ENCODE results near the gene CPT1A.

CPT1A gene

DNA sequence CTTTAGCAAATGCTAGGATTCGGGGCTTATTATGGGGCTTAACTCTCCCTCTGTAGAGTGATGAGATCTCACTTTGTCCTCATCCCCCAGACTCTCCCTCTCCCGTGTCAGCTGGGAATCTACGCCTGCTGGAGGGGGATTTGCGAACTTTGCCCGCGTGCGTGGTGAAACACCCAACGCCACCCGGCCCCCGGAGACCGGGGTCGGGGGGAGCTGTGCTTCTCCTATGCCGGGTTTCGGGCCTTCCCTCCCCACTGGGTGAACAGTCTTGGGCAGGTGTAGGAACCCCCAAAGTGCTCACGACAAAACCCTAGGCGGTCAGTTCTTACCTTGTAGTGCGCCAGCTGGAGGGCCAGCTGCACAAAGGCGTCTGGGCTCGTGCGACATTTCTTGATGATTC, 68.8 kb downstream of the CPT1A start:
- Histone ChIP-seq H3K4me3 (ENCODE audit: low read depth, low read length, poor library complexity, severe bottlenecking) (no peak overlapping the region), H3K36me3 (ENCODE audit: insufficient read depth, low read length) (peaks cover 30% of the 10 kb centered on the region), H3F3A (ENCODE audit: insufficient read depth, low read length) (no peaks in the 10 kb centered on the region), H3K4me2 (ENCODE audit: low read length) (no peak overlapping the region), H3K4me1 (ENCODE audit: insufficient read depth, low read length, severe bottlenecking) (no peaks in the 10 kb centered on the region), H3K9ac (ENCODE audit: low read length) (no peak overlapping the region), H3K27me3 (ENCODE audit: insufficient read depth, low read length) (no peaks in the 10 kb centered on the region), H3K27ac (ENCODE audit: low read depth, low read length, poor library complexity, severe bottlenecking) (no peak overlapping the region), H3K79me2 (ENCODE audit: insufficient read depth, low read length) (no peaks in the 10 kb centered on the region), H2AFZ (ENCODE audit: low read length) (no peak overlapping the region), H3K9me3 (ENCODE audit: low read length) (no peaks in the 10 kb centered on the region), H3K9me2 (ENCODE audit: low read depth, low read length) (no peaks in the 10 kb centered on the region), H4K20me1 (ENCODE audit: insufficient read depth, low read length) (no peaks in the 10 kb centered on the region)
- TF ChIP-seq, protein P1, sequence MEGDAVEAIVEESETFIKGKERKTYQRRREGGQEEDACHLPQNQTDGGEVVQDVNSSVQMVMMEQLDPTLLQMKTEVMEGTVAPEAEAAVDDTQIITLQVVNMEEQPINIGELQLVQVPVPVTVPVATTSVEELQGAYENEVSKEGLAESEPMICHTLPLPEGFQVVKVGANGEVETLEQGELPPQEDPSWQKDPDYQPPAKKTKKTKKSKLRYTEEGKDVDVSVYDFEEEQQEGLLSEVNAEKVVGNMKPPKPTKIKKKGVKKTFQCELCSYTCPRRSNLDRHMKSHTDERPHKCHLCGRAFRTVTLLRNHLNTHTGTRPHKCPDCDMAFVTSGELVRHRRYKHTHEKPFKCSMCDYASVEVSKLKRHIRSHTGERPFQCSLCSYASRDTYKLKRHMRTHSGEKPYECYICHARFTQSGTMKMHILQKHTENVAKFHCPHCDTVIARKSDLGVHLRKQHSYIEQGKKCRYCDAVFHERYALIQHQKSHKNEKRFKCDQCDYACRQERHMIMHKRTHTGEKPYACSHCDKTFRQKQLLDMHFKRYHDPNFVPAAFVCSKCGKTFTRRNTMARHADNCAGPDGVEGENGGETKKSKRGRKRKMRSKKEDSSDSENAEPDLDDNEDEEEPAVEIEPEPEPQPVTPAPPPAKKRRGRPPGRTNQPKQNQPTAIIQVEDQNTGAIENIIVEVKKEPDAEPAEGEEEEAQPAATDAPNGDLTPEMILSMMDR (IDR thresholded peaks at IDR 0.05; ENCODE audit: low read length) = no peak
- no peak for TF ChIP-seq EZH2 (IDR thresholded peaks at IDR 0.05; ENCODE audit: borderline replicate concordance, low read length)

DNA sequence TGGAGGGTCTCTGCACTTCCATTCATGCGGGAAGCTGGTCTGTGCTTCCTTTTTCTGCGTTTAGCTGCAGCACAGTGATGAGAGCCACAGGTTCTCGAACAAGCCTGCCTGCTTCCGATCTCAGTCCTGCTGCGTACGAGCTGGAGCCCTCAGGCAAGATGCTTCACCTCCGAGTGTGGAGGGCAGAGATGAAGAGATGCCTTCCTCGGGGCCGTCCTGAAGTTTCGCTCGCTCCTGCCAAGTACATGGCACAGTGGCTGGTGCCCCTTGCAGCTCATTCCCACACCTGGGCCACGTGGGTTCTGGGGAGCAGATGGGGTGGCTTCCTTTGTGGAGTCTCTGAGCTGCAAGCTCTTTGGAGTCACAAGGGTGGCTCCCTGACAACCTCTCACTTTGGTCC, 70.9 kb downstream of the CPT1A start:
- no peaks in the 10 kb centered on the region for H3K4me1 ChIP-seq (ENCODE audit: insufficient read depth, low read length, severe bottlenecking)
- no peak overlapping the region for H3K9ac ChIP-seq (ENCODE audit: low read length)

DNA sequence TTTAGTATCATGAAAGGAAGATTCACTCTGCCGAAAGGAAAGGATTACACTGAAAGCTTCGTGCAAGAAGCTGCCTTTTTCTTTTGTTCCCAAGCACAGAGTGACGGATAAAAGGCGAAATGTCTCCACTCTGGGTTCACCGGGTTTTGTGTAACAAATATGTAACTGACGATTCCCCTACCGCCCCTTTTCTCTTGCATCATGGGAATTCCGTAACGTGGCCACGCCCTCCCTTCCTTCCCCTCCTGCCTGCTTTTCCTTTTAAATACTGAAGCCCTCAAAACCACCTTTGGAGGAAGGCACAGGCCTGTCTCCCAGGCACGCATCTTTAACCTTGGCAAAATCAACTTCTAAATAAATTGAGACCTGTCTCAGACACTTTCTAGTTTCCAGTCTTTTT, 74.0 kb downstream of the CPT1A start:
- Histone ChIP-seq H3K9ac (ENCODE audit: low read length) (no peak overlapping the region), H2AFZ (ENCODE audit: low read length) (no peak overlapping the region), H3K4me2 (ENCODE audit: low read length) (no peak overlapping the region), H3K27me3 (ENCODE audit: insufficient read depth, low read length) (no peaks in the 10 kb centered on the region), H3K4me3 (ENCODE audit: low read depth, low read length, poor library complexity, severe bottlenecking) (no peak overlapping the region), H3K36me3 (ENCODE audit: insufficient read depth, low read length) (peaks cover 6% of the 10 kb centered on the region; the same call in 1 of the 2 replicates), H3K27ac (ENCODE audit: low read depth, low read length, poor library complexity, severe bottlenecking) (no peak overlapping the region), H3K9me3 (ENCODE audit: low read length) (no peaks in the 10 kb centered on the region), H3K79me2 (ENCODE audit: insufficient read depth, low read length) (no peaks in the 10 kb centered on the region), H3K9me2 (ENCODE audit: low read depth, low read length) (no peaks in the 10 kb centered on the region), H3K4me1 (ENCODE audit: insufficient read depth, low read length, severe bottlenecking) (no peaks in the 10 kb centered on the region), H3F3A (ENCODE audit: insufficient read depth, low read length) (no peaks in the 10 kb centered on the region), H4K20me1 (ENCODE audit: insufficient read depth, low read length) (no peaks in the 10 kb centered on the region)
- TF ChIP-seq EZH2 (IDR thresholded peaks at IDR 0.05; ENCODE audit: borderline replicate concordance, low read length) = no peak
- TF ChIP-seq, protein P1 (IDR thresholded peaks at IDR 0.05; ENCODE audit: low read length) = no peak

More for the DNA sequence above, 70.9 kb downstream of the CPT1A start:
- Histone ChIP-seq H4K20me1 (ENCODE audit: insufficient read depth, low read length) (no peaks in the 10 kb centered on the region), H3F3A (ENCODE audit: insufficient read depth, low read length) (no peaks in the 10 kb centered on the region), H3K36me3 (ENCODE audit: insufficient read depth, low read length) (peaks cover 30% of the 10 kb centered on the region), H3K9me2 (ENCODE audit: low read depth, low read length) (no peaks in the 10 kb centered on the region), H3K27me3 (ENCODE audit: insufficient read depth, low read length) (no peaks in the 10 kb centered on the region), H3K4me3 (ENCODE audit: low read depth, low read length, poor library complexity, severe bottlenecking) (no peak overlapping the region), H3K4me2 (ENCODE audit: low read length) (no peak overlapping the region), H2AFZ (ENCODE audit: low read length) (no peak overlapping the region), H3K79me2 (ENCODE audit: insufficient read depth, low read length) (no peaks in the 10 kb centered on the region), H3K9me3 (ENCODE audit: low read length) (no peaks in the 10 kb centered on the region), H3K27ac (ENCODE audit: low read depth, low read length, poor library complexity, severe bottlenecking) (no peak overlapping the region)
- TF ChIP-seq, protein P1 (IDR thresholded peaks at IDR 0.05; ENCODE audit: low read length) = no peak
- TF ChIP-seq EZH2 (IDR thresholded peaks at IDR 0.05; ENCODE audit: borderline replicate concordance, low read length) = no peak
